Stimulated activated CD8-positive, alpha-beta memory T cell treated with anti-CD3 and anti-CD28 coated beads, Interleukin-4, amount 100 ng/mL, for 1 hour (primary cell): Measurements from ENCODE around the gene F5.

Experiments
- DNase-seq, 2 donors: peaks; one replicate each; pipeline ENCODE4 v3.0.0-alpha.2; 2020; ENCODE audit warnings: low read depth in 2 of 2, low spot score in 1 of 2

Gene F5

DNA sequence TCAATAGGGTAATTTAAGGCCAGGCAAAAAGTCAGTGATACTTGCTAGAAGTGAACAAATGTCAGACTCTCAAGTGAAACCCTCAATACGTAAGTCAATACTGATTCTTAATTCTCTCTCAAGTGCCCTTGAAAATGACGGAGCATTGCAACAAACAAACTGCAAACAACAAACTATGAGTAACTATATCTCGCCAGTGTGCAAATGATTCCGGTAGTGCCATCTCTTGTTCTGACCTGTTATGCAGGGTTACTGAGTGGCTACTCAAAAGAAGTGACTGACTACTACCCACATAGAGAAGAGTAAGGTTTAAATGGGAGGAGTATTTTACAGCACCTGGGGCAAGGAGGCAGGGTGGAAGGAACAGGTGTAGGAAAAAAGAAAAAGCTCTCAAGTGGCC, 102.2 kb downstream of the F5 start:
- no peak for DNase-seq

GRCh38 chr1:169483500-169483966, 102.7 kb downstream of the F5 start:
- DNase-seq, result no peak

DNA sequence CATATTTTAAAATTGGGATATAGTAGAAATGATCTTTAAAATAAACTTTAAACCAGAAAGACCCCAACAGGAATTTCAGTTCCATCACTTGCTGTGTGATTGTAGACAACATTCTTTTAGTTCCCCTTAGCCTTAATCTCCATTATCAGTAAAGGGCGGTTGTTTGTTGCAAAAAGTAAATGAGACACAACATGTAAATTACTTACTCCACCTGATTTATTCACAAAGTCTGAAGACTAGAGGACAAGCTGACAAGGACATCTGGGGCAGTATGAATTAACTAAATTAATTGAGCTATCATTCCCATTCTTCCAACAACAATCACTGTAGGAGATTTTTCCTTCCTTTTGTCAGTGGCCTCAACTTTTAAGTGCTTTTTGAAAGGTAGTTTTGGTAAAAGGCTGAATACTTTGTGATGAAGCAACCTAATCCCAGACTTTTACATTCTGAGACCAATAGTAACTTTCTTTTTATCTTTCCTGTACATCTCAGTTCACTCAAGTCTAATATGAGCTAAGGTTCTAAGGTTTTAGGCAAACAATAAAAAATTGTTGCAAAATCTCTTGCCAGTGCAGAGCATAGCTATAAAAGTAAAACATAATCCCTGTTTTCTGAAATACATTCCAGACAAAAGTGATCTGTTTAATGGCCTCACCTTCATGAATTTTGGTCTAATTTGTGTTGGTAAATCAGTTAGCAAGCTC, 106.8 kb downstream of the F5 start:
- DNase-seq, result no peak

GRCh38 chr1:169478094-169478672, 108.1 kb downstream of the F5 start:
- no peak for DNase-seq

GRCh38 chr1:169475806-169476387, 110.4 kb downstream of the F5 start:
- DNase-seq, result no peak

DNA sequence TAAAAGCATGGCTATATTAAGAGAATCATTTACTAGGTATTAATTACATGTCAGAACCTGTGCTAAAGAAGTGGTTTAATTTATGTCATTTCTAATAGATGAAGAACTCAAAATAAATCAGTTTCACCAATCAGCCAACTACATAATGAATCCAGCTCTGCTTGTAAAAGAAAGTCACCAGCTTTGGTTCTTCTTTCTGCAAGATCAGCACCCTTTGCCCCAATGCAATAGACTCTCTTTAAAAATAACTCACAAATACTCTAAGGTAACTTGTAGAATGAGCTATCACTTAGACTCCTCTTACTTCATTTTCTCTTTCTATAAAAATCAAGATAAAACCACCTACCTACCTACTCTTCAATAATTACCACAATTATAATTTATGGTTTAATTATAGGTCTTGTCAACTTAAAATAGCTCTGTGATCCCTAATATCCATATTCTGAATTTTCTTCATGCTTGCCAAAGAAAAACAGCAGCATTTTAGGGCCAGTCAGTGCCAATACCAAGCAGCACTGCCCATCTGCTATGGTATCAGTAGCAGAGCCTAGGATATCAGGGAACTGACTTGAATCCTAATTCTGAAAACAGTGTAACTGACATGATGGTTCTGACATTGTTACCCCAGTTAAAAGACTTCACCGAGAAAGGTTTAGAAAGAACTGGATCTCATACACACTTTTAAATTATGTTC, 111.8 kb downstream of the F5 start:
- DNase-seq, result no peak

- no peak for DNase-seq
These were observed 112.9 kb downstream of the F5 start for GRCh38 chr1:169473347-169473746.

- DNase-seq, result no peak
These were observed 113.5 kb downstream of the F5 start for GRCh38 chr1:169472738-169473137.

DNA sequence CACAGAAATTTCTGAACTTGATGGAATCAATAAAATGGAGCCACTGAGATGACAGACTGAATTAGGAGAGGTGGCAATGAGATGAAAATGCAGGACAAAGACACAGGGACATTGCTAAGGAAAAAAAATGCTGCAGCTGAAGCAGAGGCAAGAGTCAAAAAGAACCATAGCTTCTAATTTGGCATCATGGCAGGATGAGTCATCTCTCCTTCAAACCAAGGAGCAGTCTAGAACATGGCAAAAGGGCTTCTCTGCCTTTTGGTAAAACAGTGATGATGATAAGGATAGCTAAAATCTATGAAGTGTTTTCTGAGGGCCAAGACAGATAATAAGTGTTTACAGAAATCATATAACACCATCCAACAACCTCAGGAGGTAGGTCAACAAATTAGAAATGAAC, 117.3 kb downstream of the F5 start:
- no peak for DNase-seq

- DNase-seq, result no peak
These were observed 119.7 kb downstream of the F5 start for GRCh38 chr1:169466259-169467230.

GRCh38 chr1:169465281-169465680, 121.0 kb downstream of the F5 start:
- DNase-seq, result no peak
